Stimulated activated CD4-positive, alpha-beta T cell treated with anti-CD3 and anti-CD28 coated beads, TNF-alpha, amount 100 ng/mL, for 24 hours (primary cell): ENCODE measurements around the gene OTOG.

Experiments
- DNase-seq, 3 experiments: peaks; one replicate each; pipeline ENCODE4 v3.0.0-alpha.2; 2020; ENCODE audit warnings: low read depth in 3 of 3

Gene OTOG

DNA sequence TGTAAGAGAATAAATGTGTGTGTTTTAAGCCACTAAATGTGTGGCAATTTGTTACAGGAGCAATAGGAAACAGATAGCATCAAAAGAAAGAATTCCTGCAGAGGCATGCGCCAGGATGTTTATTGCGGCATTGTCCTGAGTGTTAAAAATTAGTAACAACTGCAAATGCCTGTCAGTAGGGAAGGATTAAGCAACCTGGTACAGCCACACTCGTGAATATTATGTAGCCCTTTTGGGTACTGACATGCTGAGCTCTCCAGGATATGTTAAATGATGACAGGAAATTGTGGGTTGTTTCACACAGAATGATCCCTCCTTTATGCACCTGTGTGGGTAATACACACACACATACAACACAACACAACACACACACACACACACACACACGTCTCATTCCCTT, 102.6 kb downstream of the OTOG start:
- DNase-seq, result no peak

DNA sequence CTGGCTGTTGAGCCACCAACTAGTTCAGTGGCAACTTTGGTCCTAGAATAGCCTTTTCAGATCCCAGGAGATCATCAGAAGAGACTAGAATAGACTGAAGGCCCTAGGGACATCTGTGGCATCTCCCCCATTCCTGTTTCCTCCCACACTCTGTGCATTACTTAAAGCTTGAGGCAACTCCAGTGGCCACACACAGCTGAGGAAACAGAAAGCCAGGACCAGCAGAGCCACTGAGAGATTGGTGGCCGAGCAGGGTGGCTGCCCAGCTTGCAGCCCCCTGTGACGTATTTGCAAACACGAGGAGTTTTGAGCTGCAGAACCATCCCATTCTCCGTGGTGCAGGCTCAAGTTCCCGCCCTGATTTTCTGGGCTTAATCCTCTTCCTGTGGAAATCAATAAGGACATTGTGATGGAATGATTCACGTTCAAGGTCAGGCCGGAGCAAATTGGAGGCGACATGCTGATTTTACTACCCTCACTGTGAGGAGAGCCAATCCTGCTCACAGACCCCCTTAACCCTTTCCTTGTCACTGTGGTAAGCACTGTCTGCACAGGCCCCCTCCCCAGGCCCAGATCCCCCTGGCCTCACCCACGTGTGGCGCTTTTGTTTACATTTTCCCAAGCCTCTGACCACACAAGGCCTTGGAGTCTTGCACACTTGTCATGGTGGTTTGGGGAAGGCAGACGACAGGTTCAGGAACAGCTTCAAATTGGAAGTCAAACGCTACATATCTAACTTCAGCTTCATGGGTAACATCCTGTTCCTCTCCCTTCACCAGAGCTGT, 103.3 kb downstream of the OTOG start:
- no peak for DNase-seq

DNA sequence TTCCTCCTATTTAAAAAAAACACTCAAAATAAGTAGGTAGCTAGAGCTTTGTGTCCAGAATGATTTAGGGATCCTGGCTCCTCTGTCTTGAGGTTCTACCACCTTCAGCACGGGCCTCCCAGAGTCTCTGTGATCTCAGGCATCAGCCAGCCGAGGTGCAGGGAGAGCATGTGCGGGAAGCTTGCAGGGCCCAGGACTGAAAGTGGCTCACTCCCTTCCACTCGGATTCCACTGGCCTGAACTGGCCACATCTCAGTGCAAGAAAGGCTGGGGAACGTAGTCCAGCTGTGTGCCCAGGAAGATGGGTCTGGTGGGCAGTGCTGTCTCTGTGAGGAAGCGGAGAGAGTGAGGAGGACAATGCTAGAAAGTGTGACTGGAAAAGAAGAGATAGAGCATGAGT, 104.0 kb downstream of the OTOG start:
- DNase-seq, result no peak

DNA sequence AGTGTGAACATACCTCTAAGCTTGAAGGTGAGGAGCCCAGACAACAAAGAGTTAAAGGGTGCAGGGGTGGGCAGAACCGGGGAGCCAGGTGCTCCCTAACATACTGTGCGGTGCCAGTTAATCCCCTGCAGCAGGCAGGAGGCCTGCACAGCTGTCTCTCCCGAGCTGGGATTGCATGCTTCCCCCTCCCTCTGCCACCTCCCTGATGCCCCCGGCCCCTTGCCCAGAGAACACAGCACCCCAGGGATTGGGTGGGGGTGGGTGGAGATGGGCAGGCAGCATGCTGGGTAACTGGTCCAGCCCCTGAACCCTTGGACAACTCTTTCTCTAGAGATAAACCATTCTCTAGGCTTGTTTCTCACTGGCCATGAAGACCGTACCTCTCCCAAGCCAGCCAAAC, 104.6 kb downstream of the OTOG start:
- DNase-seq, result no peak

DNA sequence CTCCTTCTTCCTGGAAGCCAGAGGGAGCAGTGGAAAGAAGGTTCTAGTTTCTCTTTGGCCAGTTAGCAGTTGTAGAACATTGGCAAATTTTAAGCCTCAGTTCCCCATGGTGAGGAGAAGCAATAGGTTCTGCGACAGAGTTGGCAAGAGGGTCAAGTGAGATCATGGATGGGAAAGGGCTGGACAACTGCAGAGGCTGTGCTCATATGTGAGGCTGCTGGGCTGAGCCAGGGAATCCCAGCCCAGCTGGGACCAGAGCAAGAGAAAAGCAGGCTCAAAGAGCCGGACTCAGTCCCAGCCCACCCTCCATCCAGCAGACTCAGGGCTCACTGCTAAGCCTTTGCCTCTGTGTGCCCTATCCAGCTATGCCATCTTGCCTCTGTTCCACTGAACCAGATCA, 105.5 kb downstream of the OTOG start:
- no peak for DNase-seq

DNA sequence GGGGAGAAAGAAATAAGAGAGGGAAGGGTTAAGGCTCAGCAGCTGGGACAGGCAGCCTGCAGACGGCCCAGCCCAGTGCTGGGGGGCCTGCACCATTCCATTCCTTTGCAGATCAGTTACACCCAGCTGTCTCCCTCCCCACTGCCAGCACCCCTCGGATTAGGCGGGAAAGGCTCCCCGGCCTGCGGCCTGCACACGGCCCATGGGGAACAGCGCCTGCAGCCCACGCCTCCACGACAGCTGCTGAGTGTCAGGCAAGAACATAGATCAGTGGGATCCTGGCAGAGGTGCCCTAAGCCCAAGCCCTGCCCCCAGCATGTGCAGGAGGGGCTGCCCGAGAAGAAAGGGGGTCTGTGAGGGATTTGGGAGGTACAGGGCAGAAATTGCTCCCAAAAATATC, 106.6 kb downstream of the OTOG start:
- DNase-seq, result no peak

DNA sequence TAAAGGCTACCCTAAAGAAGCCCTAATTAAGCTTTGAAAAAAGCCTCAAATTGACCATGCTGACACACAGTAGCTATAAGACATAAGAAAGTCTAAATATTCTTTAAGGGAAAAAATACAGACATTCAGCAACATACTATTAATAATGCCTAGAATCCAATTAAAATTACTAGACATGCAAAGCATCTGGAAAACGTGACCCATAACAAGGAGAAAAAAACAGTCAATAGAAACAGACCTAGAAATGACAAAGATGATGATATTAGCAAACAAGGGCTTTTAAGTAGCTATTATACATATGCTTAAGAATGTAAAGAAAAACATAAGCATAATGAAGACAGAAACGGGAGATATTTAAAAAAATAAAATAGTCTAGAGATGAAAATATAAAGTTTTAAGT, 108.6 kb downstream of the OTOG start:
- DNase-seq, result no peak

DNA sequence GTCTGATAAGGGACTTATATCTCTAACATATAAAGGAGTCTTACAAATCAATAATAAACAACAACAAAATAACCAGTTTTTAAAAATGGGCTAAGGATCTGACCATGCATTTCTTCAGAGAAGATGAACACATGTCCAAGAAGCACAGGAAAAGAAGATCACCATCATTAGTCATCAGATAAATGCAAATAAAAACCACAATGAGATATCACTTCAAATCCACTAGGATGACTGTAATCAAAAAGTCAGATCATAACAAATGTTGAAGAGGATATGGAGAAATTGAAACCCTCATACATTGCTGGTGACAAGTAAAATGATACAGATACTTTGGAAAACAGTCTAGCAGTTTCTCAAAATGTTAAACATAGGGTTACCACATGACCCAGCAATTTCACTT, 111.2 kb downstream of the OTOG start:
- no peak for DNase-seq

DNA sequence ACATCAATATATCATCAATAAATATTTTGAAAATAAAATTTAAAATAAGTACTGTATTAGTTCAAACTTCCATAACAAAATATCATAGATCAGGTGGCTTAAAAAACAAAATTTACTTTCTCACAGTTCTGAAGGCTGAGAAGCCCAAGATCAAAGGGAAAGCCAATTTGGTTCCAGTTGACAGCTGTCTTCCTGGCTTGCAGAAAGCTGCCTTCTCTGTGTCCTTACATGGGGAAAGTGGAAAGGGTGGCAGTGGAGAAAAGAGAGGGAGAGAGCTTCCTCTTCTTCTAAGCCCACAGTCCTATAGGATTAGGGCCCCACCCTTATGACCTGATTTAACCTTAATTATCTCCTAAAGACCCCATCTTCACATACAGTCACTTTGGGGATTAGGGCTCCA, 121.1 kb downstream of the OTOG start:
- no peak for DNase-seq

DNA sequence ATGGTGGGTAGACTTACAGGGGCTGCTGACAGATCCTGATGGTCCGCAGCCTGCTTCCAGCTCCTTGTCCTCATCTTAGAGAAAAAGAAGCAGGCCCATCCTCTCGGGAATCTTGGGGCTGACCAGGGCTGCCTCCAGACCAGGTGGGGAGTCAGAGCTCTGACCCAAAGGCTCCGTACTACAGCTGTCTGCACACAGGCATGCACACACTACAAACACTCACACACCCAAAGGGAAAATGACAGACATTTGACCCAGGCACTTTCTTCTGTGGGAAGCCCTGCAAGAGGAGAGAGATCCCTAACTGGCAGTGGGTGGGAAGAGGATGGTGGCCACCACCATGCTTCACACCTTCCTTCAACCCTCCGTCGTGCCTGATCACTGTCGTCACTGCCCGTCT, 125.4 kb downstream of the OTOG start:
- no peak for DNase-seq

DNA sequence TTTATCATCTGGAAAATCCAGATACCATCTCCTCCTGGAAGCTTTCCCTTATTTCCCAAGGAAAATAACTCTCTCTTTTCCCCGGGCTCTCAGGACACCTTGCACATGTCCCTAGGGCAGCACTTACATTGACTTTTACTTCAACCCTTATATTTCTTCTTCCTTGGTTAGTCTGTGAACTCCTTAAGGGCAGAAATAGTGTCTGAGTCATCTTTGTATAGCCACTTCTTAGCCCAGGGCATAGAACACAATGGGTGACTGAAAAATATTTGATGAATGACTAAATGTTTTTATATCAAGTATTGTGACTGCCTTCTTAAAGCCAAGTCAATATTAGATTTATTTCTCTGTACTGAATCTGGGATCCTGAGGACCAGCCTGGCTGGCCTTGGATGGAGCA, 126.9 kb downstream of the OTOG start:
- no peak for DNase-seq

DNA sequence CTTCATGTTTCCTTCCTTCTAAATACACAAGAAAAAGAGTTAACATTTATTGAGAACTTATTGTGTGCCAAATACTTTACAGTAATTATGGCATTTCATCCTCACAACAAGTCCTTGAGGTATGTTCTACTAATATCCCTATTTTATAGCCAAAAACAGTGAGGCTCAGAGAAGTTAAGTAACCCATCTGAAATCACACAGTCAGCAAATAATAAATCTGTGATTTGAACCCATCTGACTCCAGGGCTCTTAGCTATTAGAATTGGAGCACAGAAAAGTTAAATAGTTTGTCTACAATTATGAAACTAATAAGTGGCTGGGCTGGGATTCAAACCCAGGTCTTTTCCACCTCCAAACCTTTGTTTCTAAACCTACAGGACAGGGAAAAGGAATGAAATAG, 135.8 kb downstream of the OTOG start:
- no peak for DNase-seq

DNA sequence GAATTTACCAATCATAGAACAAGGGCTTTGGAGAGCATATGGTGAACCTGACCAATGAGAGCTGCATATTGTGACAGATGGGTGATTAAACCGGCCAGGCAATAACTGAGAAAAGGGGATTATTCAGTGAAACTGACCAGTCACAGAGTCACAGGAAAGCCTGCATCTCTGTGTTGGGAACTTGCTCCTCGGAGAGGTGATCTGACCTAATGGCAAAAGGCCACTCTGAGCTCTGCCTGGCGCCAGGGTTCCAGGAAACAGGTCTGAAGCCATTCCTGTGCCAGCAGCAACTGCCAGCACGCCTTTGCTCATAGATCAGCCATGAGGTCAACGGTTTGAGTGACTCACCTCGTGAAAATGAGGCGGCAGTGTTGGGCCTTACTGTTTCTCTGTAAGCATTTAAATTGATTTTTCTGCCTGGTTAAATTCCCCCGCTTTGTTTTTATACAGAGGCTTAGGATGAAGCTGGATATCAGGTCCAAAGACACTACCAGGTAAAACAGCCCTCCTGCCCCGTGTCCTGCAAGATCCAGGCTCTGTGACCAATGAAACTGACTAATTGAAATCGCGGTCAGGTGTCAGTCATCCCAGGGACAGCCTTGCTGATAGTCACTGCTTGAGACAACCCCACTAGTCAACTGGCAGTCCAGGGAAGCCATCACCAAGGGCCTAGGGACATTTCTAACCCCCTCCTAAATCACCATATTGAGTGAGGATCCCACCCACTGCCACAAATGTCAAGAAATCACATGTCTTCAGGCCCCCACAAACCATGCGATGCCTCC, 136.5 kb downstream of the OTOG start:
- no peak for DNase-seq

DNA sequence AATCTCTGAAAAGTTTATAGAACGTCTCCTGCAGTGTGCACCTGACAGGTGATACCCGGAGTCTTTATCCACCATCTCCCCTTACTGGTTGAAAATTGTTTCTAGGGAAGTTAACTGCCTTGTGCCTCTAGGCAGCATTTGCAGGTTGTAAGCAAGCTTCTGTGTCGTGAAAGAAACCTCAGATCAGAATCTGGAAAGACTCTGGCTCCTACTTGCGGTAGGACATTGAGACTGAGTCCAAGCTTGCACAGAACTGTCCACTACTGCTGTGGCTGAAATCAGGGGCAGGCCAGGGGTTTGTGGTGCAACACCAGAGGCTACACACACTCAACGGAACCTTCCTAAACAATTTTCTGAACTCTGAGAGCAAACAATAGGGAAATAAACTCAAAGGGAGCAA, 137.5 kb downstream of the OTOG start:
- no peak for DNase-seq

DNA sequence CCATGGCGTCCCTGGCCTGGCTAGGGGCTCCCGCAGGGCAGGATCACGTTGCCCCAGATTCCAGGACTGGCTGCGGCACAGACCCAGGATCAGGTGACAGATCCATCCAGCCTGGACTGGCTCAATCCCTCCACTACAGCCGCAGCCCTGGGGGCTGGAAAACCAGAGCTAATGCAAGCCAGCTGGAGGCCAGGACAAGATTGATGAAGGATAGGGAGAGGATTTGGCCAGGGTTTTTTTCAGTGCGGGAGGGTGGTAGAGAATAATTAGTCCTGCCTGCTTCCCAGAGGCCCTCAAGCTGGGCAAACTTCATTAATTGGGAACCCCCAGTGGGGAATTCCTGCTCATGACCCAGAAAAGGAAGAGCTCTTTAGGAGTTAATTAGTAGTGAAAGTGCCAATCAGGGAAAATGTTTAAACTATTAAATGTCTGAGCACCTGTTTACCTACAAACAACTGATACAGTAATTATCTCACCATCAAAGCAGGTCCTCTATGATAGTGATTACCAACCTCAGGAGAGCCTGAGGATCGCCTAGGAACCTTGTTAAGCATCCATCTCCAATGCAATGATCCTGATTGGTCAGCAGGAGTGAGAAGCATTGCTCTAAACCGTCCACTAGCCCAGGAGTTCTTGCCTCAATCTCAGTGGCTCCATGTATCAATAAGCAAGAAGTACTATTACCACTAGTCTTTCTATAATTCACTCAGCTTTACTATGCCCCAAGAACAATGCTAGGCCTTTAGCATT, 139.3 kb downstream of the OTOG start:
- no peak for DNase-seq

DNA sequence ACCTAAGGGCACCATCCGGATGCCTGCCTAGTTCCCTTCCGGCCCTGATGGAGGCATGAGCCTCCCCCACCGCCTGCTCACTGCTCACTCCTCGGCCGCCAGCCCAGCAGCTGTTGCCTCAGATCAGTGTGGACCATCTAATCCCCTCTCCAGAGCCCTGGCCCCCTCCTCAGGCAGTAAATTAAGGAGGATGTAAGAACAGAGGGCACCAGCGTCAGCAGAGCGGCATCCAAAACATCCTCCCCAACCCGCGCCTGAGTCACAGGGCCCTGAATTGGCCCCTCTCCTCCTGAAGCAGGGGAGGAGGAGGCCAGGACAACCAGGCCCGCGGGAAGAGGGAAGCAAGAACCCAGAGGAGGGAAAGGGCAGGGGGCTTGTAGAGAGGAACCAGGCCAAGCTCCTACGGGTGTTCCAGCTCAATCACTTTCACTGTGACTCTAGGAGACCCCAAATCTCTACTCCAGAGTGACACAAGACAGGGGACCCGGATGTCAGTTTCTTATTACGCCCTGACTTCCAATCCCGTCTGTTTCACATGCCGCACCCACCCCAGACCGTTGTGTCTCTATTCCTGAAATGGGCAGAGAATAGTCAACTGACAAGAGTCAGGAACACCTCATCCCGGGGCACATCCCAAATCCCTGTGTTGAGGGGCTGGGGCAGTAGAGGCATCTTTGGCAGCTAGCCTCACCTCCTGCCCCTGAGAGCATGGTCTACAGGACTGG, 141.0 kb downstream of the OTOG start:
- DNase-seq, result no peak

DNA sequence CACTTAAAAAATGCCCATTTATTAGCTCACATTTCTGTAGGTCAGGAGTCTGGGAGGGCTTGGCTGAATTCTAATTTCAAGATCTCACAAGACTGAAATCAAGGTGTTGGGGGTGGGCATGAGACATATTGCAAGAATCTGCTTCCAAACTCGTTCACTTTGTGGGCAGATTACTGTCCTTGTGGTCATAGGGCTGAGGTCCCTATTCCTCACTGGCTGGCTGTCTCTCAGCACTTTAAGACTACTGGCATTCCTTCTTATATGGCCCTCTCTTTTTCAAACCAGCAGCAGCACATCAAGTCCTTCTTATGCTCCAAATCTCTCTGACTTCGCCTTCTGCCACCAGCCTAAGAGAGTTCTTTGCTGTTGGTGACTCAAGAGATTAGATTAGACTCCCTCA, 144.5 kb downstream of the OTOG start:
- no peak for DNase-seq

DNA sequence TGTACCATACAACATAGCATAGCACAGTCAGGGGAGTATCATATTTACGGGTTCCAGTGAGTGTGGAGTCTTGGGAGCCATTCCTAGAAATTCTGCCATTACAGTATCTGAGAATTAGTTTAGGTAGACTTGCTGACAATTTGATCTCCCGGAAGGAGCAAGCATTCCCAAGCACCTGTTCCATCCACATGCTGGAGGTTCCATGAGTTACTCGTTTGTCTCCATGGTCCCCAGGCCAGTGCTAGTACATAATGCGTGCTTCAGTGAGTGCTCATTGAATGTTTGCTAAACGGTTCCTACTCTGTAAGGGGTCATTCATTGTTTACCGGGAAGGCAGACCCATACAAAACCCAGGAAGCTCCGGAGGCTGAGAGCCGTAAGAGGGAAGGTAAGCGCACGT, 144.9 kb downstream of the OTOG start:
- DNase-seq, result no peak

DNA sequence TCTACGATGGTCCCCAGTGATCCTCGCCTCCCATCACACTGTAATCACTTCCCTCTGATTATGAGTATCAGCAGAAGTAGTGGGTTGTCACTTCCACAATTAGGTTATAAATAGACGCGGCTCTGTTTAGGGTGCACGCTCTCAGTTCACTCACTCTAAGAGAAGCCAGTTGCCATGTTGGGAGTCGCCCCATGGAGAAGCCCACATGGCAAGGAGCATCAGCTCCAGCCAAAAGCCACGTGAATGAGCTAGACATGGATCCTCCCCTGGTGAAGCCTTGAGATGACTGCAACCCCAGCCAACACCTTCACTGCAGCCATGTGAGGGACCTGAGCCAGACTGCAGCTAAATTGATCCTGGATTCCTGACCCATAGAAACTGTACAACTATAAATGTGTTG, 145.9 kb downstream of the OTOG start:
- no peak for DNase-seq

DNA sequence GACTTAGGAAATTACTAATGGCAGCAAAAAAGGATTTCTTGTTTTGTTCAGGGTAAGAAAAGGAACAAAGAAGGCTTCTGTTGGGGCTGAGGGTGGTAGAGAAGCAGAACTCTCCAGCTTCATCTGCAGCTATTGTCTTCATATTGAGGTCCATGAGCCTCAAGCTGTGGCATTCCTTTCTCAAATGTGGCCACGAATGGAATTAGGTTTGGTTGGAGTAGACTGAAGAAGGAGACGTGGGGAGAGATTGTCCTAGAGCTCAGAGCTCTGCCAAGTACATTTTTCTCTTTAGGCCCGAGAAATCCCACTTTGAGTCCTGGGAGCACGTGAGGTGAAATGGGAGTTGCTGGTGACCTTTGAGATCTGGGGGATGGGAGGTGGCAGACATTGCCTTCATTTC, 146.5 kb downstream of the OTOG start:
- no peak for DNase-seq

DNA sequence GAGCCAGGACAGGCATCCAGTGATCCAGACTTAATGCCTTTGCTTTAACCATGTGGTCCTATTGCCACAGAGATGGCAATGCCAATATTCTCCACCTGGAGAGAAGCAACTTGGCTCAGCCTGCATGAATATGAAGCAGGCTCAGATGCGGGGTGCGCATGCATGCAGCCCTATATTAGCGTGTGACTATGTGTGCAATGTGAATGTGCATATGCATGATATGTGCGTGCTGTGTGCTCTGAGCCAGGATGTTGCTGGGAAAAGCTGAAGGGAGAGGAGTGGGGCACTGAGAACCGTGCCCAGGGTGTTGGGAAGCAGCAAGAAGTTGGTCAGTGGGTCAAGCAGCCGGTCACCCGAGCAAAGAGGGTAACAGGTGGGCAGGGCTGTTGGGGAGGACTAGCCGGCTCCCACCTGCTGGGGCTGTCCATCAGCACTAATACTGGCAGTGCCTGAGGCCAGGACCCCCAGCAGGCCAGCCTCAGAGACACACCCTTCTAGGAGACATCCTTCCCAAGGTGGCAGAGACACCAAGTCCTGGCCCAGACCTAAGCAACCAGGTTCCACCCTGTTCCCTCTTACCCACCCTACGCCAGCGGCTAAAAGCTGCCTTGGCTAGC, 147.5 kb downstream of the OTOG start:
- DNase-seq, result no peak
